Activated naive CD4-positive, alpha-beta T cell (primary cell): ENCODE measurements around the gene PPP6R3.

Experiments used
- DNase-seq, 4 experiments: peaks; one replicate each; lab custom pipeline; 2025; lab: John Stamatoyannopoulos, UW

The PPP6R3 gene, protein sequence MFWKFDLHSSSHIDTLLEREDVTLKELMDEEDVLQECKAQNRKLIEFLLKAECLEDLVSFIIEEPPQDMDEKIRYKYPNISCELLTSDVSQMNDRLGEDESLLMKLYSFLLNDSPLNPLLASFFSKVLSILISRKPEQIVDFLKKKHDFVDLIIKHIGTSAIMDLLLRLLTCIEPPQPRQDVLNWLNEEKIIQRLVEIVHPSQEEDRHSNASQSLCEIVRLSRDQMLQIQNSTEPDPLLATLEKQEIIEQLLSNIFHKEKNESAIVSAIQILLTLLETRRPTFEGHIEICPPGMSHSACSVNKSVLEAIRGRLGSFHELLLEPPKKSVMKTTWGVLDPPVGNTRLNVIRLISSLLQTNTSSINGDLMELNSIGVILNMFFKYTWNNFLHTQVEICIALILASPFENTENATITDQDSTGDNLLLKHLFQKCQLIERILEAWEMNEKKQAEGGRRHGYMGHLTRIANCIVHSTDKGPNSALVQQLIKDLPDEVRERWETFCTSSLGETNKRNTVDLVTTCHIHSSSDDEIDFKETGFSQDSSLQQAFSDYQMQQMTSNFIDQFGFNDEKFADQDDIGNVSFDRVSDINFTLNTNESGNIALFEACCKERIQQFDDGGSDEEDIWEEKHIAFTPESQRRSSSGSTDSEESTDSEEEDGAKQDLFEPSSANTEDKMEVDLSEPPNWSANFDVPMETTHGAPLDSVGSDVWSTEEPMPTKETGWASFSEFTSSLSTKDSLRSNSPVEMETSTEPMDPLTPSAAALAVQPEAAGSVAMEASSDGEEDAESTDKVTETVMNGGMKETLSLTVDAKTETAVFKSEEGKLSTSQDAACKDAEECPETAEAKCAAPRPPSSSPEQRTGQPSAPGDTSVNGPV

DNA sequence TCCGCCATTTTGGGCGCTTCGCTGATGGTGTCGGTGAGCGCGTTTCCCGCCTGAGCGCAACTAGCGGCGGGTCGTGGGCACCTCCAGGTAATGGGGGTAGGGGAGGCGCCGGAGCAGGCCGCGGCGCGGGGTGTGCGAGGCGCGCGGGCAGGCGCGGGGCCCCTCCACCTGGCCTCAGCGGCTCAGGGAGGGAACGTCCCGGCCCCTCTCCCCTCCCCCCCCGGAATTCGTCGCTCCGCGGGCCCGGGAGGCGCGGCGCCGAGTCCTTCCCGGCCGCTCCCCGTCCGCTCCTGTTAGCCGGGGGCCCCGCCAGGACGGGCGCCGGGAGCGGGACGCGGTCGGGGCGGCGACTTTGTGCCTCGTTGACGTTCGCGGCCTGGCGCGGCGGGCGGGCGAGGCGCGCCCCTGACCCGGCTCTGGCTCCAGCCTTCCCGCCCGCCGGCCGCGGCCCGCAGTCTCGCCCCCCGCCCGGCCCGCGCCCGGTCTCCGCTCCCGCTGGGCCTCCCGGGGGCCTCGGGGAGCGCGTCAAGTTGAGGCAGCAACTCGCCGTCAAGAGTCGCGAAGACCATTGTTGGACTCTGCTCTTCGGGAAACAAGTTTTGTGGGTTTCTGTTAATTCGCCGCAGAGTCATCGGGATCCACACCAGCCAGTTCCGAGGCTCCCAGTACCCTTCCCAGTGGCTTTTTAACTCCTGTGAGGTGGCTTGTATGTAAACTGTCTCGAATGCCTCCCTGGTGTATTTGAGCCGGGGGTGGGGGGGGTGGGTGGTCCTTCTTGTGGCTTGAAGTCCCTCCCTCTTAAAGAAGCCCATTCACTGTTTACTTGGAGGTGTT lies at the start of gene PPP6R3:
Gene PPP6R3, plus strand, starts transcription at position 12 of the 834 bp plus-strand sequence. CDS start 76,913 bp downstream, outside the sequence.
- DNase-seq: no peak

DNA sequence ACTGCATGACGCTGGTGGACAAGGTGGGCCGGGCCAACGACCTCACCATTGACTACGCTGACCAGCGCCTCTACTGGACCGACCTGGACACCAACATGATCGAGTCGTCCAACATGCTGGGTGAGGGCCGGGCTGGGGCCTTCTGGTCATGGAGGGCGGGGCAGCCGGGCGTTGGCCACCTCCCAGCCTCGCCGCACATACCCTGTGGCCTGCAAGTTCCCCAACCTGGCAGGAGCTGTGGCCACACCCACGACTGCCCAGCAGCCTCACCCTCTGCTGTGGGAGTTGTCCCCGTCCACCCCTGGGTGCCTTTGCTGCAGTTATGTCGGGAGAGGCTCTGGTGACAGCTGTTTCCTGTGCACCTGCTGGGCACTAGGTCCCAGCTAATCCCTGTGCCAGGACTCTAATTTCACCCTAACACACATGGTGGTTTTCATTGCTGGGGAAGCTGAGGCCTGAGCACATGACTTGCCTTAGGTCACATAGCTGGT lies 49.0 kb upstream of the PPP6R3 start:
- no peak for DNase-seq

DNA sequence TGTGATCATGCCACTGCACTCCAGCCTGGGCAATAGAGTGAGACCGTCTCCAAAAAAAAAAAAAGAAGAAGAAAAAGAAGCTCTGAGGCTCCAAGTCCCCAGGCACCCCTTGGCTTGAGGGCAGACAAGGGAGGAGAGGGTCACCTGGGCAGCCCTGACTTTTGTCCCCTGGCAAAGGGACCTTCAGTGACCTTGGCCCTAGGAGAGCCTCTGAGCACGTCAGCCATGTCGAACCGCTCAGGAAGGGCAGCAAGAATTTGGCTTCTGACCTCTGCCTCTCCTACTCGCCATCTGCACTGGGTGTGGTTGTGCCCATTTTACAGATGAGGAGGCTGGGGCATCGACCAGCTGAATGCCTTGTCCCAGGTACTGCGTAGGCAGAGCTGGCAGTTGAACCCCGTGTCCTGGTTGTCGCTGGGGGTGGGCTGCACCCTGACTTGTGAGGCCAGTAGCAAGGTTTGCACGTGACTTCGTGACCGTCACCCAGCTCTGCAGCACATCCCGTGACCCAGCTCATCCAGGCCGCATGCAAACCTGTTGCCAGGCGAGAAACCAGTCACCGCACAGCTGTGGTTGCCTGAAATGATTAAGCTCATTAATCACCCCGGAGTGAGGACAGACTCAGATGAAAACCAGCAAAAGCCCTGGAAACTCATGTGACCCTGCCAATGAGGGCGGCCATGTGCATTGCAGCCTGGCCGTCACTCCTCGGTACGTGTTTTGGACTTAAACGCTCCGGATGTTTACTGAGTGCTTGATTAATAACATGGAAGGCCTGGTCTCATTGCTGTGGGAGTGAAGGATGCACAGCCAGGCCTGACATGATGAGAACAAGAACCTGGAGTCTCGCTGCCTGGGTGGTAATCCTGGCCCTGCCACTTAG lies 47.7 kb upstream of the PPP6R3 start:
- DNase-seq: no peak

DNA sequence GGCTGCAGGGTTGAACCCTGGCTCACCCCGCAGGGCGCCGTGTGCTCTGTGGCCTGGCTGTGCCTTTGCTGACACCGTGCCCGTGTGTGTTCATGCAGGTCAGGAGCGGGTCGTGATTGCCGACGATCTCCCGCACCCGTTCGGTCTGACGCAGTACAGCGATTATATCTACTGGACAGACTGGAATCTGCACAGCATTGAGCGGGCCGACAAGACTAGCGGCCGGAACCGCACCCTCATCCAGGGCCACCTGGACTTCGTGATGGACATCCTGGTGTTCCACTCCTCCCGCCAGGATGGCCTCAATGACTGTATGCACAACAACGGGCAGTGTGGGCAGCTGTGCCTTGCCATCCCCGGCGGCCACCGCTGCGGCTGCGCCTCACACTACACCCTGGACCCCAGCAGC lies 47.0 kb upstream of the PPP6R3 start:
- no peak for DNase-seq

DNA sequence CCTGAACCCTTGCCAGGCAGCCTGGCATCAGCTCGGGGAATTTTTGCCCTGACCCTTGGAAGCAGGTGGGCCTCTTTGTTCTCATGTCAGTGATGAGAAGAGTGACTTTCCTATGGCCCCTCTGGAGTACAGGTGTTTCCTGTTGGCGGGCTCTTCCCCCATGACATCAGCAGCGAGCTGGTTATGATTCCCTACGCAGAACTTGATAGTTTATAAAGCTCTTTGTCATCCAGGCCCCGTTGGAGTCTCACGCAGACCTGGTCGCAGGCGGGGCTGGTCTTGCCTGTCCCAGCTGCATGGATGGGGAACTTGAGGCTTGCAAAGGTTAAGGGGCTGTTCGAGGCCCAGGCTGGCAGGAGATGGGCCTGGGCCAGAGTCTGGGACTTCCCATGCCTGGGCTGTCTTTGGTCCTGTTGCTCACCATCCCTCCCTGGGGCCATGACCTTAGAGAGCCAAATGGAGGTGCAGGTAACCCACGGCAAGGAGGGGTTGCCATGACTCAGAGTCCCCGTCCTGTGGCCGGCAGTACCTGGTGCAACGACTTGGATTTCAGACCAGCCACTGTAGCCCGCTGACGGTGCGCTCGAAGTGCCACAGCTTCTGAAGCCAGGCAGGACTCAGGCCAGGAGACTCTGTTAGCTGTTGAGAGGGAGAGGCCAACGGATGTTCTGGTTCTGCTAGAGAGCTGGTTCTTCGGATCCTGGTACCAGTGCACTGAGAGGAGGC lies 45.9 kb upstream of the PPP6R3 start:
- DNase-seq: no peak

DNA sequence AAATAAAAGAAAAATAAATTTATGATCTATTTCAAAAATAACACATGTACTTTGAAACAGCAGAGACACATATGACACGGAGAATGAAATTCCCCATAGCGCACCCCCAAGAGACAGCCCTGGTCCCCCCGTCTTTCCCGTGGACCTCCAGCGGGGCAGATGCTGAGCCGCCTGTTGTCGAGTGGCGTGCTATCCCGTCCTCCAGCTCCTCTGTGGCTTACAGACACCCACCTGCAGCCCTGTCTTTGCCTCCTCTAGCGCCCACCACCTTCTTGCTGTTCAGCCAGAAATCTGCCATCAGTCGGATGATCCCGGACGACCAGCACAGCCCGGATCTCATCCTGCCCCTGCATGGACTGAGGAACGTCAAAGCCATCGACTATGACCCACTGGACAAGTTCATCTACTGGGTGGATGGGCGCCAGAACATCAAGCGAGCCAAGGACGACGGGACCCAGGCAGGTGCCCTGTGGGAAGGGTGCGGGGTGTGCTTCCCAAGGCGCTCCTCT lies 44.4 kb upstream of the PPP6R3 start:
- no peak for DNase-seq

DNA sequence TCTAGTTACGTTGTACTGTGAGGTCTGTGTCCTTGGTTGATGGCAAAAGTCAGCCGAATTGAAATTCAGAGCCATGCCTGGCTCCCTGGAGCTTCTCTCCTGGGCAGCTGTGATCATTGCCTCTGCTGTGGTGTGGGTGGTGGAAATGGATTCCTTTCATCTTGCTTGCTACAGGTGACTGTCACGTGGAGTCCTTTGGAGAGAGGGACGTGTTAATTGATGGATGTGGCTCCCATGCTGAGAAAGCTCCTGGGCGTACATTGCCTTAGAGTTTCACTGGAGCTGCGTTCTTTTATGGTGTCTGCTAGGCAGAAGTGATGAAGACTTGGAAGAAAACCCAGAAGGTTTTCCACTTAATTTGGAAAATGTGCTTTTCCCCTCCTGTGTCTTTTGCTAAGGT lies 41.9 kb upstream of the PPP6R3 start:
- no peak for DNase-seq

DNA sequence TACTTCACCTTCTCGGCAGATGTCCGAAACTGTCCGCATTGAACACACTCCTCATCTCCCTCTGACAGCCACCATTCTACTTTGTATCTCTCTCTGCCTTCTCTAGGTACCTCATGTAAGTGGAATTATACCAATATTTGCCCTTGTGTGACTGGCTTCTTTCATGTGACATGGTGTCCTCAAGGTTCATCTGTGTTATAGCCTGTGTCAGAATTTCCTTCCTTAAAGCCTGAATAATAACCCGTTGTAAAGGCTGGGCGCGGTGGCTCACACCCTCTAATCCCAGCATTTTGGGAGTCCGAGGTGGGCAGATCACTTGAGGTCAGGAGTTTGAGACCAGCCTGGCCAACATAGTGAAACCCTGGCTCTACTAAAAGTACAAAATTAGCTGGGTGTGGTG lies 40.4 kb upstream of the PPP6R3 start:
- DNase-seq: no peak

DNA sequence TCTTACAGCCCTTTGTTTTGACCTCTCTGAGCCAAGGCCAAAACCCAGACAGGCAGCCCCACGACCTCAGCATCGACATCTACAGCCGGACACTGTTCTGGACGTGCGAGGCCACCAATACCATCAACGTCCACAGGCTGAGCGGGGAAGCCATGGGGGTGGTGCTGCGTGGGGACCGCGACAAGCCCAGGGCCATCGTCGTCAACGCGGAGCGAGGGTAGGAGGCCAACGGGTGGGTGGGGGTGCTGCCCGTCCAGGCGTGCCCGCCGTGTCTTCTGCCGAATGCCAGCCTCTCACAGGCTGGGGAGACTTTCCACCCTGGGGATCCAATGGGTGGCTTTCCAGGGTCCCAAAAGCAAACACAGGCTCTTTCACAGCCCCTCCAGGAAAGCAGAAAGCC lies 37.1 kb upstream of the PPP6R3 start:
- DNase-seq: no peak

DNA sequence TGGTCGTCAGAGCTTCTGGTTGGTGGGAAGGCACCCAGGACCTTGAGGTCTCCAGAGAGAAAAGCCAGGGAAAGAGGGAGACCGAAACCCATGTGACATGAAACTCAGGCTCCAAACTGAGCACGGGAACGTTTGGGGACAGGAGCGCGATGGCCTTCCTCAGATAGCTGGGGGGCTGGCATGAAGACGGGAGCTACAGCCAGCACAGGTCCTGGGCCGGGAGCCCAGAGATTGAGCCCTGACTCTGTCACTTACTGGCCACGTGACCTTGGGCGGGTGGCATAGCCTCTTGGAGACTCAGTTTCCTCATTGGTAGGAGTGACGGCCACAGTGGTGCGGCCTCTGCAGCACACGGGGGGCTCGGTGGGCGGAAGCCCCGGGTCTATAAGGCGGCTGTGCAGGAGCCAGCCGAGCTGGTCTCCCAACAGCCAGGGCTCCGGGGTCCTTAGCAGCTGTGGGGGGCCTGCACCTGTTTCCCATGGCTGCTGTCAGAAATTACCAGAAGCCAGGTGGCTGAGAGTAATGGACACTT lies 36.4 kb upstream of the PPP6R3 start:
- DNase-seq: no peak

DNA sequence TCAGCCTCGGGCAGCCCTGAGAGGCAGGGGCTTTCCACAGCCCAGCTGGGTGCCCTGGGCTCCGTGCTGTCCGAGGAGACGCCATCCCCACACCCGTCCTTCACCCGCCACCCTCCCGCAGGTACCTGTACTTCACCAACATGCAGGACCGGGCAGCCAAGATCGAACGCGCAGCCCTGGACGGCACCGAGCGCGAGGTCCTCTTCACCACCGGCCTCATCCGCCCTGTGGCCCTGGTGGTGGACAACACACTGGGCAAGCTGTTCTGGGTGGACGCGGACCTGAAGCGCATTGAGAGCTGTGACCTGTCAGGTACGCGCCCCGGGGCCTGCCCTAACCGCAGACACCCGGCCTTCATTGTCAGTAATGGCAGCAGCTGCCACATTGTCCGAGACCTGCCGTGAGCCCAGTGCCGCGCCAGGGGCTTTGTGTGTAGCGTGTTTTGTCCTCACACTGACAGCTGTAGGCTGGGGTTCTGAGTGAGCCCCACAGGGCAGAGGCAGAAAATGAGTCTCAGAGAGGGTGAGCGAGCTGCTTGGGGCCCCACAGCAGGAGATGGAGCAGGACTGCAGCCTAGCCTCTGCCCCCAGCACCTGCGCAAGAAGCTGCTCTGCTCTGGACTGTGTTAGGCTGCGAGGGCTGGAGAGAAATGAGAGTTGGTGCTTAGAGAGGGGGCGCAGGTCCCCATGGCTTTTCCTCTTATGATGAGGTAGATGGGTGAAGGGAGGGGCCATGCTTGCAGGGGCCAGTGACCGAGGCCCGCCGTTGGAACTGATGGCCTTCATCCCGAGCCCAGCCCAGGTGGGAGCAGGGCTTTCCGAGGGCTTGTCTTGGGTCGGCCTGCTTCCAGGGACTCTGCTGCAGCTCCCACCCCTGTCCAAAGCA lies 35.3 kb upstream of the PPP6R3 start:
- DNase-seq: no peak

DNA sequence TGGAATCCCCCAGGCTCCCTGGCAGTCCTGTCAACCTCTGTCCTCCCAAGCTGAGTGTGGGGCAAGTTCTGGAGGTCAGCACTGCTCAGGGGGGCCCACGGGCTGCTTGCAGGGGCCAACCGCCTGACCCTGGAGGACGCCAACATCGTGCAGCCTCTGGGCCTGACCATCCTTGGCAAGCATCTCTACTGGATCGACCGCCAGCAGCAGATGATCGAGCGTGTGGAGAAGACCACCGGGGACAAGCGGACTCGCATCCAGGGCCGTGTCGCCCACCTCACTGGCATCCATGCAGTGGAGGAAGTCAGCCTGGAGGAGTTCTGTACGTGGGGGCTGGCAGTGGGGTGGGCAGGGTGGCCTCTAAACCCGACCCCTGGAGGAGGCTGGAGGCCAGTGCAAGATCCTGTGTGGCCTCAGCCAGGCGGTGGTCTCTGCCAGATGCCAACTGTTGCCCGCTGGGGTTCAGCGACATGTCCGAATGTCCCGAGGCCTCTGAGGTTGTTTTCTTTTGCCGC lies 34.6 kb upstream of the PPP6R3 start:
- DNase-seq: no peak

DNA sequence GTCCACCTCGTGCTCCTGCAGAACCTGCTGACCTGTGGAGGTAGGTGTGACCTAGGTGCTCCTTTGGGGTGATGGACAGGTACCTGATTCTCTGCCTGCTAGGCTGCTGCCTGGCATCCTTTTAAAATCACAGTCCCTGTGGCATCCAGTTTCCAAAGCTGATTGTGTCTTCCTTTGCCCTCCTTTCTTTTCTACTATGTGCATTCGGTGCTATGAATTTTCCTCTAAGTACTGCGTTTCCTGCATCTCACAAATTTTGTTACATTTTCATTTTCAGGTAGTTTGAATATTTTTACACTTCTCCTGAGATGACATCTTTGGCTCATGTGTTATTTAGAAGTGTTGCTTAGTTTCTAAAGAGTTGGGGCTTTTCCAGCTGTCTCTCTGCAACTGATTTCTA lies 30.9 kb upstream of the PPP6R3 start:
- DNase-seq: no peak

DNA sequence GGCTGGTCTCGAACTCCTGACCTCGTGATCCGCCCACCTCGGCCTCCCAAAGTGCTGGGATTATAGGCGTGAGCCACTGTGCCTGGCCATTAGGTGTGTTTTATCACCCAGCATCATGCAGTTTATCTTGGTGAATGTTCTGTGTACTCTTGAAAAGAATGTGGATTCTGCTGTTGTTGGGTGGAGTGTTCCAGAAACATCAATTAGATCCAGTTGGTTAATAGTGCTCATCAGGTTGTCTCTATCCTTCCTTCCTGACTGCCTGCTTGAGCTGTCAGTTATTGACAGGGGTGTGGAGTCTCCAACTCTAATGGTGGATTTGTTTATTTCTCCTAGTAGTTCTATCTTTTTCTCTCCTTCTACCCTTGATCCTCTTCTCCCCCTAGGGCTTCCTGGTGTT lies 30.2 kb upstream of the PPP6R3 start:
- no peak for DNase-seq

DNA sequence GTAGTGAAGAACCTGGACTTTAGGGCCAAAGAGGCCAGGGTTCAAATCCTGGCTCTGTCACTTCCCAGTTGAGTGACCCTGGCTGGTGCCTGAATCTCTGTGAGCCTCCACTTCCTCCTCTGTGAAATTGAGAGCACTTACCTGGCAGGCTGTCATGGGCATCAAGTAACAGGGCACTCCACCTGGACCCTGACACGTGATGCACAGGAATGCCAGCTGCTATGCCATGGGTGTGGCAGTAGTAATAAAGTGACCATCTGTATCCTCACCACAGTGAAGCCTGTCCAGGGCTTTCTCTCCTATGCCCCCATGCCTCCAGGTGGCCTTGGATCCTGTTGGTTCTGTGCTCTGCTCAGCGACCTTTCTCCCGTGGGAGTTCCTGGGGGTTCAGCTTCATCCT lies 29.8 kb upstream of the PPP6R3 start:
- no peak for DNase-seq

DNA sequence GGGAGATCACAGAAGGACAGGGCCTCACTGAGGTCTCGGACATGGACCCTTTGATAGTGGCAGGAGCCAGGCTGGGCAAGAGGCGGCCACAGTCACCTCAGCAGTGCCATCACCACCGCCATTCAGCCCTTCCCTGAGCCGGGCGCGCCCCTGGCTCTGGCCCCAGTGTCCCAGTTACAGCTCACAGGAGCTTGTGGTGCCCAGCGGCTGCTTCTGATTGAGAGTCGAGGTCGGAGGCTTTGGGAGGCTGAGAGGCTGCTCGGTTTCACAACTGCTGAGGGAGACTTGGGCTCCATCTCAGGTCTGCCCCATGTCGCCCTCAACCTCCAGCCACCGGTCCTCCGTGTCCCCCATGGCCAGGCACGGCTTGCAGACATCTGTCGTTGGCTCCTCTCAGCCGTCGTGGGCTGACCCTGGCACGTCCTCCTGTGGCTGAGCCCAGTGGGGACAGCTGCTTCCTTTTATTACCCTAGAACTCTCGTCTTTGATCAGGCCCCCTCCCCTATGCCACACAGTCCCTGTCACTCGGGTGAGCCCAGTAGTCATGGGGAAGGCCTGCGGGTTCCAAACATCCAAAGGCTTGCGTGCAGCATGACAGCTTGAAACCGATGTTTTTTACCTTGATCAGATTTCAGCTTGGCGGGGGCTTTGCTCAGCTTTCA lies 28.4 kb upstream of the PPP6R3 start:
- no peak for DNase-seq

DNA sequence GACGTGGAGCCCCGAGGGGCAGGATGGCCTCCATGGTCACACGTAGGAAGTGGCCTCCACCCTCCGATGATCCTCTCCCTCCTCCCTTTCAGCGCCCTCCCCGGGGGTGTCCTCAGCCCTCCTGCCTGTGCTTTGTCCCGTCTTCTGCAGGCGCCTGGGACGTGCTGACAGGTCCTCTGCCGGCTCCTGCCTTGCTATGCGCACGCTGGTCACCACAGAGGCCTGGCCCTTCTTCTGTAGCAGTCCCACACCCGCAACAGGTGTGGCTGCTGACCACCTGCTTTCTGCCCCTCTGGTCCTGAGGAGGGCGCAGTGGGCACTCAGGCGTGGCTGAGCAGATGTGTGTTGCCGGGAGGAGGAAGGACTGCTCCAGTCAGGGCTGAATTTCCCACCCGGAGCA lies 27.7 kb upstream of the PPP6R3 start:
- no peak for DNase-seq

DNA sequence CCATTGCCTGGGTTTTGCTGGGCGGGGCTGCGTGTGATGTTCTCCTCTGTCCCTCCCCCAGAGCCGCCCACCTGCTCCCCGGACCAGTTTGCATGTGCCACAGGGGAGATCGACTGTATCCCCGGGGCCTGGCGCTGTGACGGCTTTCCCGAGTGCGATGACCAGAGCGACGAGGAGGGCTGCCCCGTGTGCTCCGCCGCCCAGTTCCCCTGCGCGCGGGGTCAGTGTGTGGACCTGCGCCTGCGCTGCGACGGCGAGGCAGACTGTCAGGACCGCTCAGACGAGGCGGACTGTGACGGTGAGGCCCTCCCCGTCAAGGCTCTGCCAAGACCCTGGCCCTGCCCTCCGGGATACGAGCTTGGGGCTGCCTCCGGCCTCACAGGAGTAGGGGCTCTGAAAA lies 27.0 kb upstream of the PPP6R3 start:
- no peak for DNase-seq
